Measurements from ENCODE around the gene PARD6B.
"Not testable (repeated sequence)": the region's sequence is repeated elsewhere in the genome, so short reads cannot be mapped to it uniquely, and the experiment has no call there.

The PARD6B gene

DNA sequence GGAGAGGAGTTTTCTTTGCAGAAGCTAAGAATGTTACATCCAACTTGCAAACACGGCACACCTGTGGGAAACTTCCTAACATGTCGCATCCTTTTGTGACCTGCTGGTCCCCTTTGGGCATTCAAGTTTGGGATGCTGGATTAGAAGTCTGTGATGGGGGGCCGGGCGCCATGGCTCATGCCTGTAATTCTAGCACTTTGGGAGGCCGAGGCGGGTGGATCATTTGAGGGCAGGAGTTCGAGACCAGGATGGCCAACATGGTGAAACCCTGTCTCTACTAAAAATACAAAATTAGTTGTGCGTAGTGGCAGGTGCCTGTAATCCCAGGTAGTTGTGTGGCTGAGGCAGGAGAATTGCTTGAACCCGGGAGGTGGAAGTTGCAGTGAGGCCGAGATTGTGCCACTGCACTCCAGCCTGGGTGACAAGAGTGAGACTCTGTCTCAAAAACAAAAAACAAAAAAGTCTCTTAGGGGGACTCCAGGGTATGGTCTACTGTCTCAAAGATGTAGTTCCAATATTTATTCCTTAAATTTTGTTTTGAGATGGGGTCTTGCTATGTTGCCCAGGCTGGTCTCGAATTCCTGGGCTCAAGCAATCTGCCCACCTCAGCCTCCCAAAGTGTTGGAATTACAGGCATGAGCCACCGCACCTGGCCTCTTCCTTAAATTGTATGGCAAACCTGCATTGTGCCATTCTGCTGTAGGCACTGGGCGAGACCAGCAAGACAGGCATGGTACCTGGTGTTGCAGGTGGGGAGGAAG, 69.8 kb downstream of the PARD6B start:
- not testable (repeated sequence) for DNase-seq

DNA sequence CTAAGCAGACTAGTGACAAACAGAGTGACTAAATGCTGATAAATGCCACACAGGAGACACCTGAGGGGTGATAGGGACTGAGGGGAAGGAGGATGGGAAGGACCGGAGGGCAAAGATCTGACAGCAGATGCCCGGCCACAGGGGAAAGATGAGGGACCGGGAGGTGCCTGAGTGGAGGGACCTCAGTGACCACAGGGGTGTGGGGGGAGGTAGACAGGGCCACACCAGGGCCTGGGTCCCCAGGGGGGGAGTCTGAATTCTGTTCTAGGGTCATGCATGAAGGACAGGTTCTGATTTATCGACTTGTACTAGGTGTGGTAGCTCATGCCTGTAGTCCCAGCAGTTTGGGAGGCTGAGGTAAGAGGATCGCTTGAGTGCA, 70.4 kb downstream of the PARD6B start:
- DNase-seq: no peak

DNA sequence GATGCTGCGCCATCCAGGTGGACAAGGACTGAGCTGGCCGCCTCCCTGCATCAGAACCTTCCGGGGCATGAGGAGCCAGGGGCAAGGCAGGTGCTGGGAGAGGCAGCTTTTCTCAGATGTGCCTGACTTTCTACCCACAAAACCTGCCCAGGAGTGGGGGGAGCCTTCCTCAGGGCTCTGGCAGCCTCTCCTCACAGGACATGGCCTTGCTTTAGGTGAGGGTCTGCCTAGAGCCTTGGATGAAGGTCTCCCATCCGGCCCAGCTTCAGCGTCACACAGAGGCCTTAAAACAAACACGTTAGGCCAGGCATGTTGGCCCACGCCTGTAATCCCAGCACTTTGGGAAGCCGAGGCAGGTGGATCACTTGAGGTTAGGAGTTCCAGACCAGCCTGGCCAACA, 70.9 kb downstream of the PARD6B start:
- no peak for DNase-seq

DNA sequence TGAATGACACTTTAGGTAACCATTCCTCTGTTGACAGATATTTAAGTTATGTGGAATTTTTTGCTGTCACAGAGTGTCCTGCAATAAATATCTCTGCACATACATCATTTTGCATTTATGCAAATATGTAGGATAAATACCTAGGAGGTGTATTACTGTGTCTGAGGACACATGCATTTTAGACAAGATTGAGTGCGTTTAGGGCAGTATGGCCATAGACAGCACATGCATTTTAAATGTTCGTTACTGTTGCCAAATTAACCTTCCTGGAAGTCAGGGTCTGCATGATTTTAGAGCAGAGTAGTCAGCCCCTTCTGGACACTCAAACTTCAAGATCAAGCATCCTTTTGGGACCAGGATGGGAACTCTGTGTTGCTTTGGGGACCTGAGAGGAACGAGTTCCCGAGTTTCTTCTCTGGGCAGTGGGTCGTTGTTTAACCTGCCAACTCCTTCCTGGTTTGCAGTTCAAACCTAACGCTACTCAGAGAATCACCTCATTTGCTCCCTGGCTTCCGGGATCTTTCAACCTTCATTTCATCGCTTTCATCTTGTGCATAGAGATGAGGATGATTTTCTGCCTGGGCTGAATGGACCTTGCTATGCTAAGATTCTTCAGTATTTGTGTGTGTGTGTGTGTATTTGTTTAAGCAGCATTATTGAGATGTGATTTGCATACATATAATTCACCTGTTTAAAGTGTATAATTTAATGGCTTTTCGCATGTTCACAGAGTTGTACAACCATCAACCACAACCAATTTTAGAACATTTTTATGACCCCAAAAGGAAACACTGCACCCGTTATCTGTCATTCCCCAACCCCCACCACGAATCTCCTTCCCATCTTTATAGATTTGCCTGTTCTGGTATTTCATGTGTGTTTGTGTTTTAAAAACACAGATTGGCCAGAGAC, 73.3 kb downstream of the PARD6B start:
- DNase-seq: no peak

DNA sequence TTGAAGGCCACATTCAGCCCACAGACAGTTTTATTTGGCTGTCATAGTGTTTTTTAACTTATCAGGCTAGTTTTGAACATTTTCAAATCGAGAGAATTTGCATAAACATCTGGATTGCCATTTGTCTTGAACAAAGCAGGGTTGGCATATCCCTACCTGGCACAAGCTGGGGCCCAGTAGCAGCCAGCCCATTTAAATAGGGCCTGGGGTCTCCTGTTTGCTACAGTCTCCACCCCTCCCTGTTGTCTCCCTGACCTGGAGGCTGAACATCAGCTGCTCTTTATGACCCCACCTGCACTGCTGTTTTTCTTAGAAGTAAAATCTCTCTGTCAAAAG, 73.9 kb downstream of the PARD6B start:
- no peak for DNase-seq

DNA sequence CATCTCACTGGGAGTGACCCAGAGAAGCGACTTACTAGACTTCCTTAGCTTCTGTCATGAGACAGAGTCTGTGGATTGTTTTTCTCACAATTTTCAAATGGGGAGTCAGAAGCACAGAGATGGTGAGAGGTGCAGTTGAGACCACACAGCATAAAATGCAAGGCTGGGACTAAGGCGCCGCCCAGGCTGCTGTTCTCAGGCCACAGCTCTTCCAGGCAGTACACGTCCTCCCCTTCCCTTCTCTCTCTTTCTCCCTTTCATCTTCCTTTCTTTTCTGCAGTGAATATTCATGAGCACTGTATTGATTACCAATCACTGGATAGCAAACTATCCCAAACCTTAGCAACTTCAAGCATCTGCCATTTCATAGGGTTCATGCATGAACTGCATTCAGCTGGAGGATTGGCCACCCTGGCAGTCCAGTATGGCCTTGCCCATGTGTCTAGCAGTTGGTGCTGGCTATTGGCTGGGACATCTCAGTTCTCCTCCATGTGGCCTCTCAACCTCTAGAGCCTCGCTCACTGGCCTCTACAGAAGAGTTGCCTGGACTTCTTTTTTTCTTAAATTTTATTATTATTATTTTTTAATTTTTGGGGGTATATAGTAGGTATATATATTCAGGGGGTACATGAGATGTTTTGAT, 74.9 kb downstream of the PARD6B start:
- no peak for DNase-seq

All from SHP77 treated with DMSO at 0.1 percent for 48 hours (cell line).